Glomerular endothelial cell (primary cell): Measurements from ENCODE around the gene SYNPO2L. TPM values are rescaled to one million over a fixed set of nuclear protein-coding genes. Genes with fewer than 3 reads are reported as not detected.
"Not testable (repeated sequence)": the region's sequence is repeated elsewhere in the genome, so short reads cannot be mapped to it uniquely, and the experiment has no call there.

Experiments used
- DNase-seq: peaks from one replicate; pipeline ENCODE4 v3.0.0-alpha.2; 2011; ENCODE audit warnings: low read depth, low spot score; ENCODE audit errors: extremely low read depth
- total RNA-seq: library from RNA; depleted of rRNA; stranded (reverse); fragments of >200 nt; gene quantifications from 2 replicates; pipeline ENCODE4 v1.2.3, GENCODE V29; 2015

SYNPO2L gene
- total RNA-seq, 1 donor from 2014 or later: not detected

DNA sequence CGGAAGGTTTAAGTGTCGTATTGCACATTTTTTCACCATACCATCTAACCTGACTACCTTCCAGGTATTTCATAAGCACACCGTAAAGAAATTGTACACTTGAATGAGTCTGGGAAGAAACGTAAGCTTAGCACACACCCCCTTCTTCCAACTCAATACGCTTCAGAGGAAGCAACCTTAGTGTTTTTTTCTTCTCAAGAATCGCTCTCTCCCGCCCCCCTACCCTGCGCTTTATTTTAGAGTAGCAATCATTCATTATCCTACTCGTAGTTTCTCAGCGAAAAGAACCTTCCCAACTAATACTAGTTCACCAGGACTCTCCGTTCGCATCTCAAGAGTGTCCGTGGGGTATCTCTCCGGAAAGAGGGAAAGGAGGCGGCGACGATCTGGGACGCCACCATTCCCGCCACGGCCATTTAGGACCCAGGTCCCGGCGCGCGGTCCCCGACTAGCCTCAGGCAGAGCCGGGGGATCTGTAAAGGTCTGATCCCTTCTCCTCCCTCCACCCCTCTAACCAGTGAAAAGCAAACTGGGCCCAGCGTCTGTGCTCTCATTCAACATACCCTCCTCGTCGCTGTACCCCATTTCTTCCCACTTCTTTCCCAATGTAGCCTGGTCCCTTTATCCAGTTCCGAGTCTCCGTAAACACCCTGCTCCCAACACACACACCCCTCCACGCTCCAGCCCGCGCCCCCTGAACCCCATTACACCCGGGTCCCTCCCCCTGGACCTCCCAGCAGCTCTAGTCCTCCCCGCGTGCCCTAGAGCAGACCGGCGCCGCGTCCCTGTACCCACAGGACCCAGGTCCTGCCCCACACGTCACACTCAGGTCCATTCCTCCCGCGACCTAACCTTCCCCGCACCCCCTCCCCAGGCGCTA lies 30.6 kb downstream of the SYNPO2L start:
- DNase-seq: no peak

DNA sequence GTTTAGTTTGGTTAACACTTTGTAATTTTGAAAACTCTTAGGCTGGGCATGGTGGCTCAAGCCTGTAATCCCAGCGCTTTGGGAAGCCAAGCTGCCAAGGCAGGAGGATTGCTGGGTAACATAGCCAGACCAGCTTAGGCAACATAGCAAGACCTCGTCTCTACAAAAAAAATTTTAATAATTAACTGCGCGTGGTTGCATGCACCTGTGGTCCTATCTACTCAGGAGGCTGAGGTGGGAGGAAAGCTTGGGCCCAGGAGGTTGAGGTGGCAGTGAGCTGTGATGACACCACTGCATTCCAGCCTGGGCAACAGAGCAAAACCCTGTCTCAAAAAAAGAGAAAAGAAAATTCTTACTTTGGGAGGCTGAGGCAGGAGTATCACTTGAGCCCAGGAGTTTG lies 32.8 kb downstream of the SYNPO2L start:
- no peak for DNase-seq

- DNase-seq: not testable (repeated sequence)
These were observed 34.9 kb downstream of the SYNPO2L start for GRCh38 chr10:73620974-73621373.

GRCh38 chr10:73617143-73617542 lies 38.7 kb downstream of the SYNPO2L start:
- not testable (repeated sequence) for DNase-seq

DNA sequence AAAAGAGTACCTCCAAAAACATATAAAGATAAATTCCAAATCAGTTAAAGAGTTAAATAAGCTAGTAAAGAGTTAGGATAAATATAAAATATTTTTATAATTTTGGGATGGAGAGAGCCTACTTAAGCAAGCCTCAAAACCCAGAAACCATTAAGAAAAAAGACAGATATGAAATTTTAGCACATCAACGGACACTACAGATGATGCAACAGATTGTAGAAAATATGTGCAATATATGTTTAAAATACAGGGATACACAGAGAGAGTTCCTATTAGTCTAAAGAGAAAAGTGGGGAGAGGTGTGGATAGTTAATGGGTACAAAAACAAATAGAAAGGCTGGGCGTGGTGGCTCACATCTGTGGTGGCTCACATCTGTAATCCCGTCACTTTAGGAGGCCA lies 41.1 kb downstream of the SYNPO2L start:
- DNase-seq: no peak

- DNase-seq: no peak
These were observed 46.7 kb downstream of the SYNPO2L start for GRCh38 chr10:73609116-73609515.

DNA sequence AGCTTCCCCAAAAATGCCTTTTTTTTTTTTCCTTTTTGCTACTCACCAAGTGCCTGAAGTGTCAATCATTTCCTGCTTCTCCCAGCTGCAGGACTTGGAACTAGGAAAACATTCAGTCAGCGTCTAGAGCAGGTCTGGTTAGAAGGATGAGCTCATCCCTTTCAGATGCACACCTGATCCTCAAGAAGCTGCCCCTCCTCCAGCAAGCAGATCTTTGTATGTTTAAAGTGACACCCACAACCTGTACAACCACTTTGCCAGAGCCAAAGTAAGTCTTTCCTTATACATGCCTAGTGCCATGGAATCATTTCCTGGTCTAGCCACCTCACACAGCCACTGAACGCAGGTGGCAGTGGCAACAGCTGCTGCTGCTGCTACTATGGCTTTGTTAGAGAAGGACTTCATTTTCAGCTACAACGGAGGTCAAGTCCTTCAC lies 54.3 kb downstream of the SYNPO2L start:
- DNase-seq: no peak

GRCh38 chr10:73597346-73597745 lies 58.5 kb downstream of the SYNPO2L start:
- DNase-seq: no peak

Other genes with a start within 250 kb of the SYNPO2L start
- 76.1 and 102 TPM in 2 replicates for gene ANXA7, start 242.0 kb downstream of the SYNPO2L start, total RNA-seq
- 1.3 and 2.4 TPM in 2 replicates for gene MSS51, start 222.5 kb downstream of the SYNPO2L start, total RNA-seq
- 22.9 and 31.4 TPM in 2 replicates for gene PPP3CB, start 160.0 kb downstream of the SYNPO2L start, total RNA-seq
- gene USP54, start 64.7 kb downstream of the SYNPO2L start, total RNA-seq: 9.7 and 16.4 TPM in 2 replicates
- gene MYOZ1, start 14.6 kb downstream of the SYNPO2L start, total RNA-seq: not detected in 2 replicates
- gene AGAP5, start 42.1 kb upstream of the SYNPO2L start, total RNA-seq: 0.58 and 4.7 TPM in 2 replicates
- 67.6 and 72.3 TPM in 2 replicates for gene SEC24C, start 88.3 kb upstream of the SYNPO2L start, total RNA-seq
- 28.9 and 38.7 TPM in 2 replicates for gene CHCHD1, start 126.0 kb upstream of the SYNPO2L start, total RNA-seq
- 83.3 and 123 TPM in 2 replicates for gene ZSWIM8, start 129.6 kb upstream of the SYNPO2L start, total RNA-seq
- gene NDST2, start 155.6 kb upstream of the SYNPO2L start, total RNA-seq: 27.9 and 35.1 TPM in 2 replicates
- gene CAMK2G, start 218.5 kb upstream of the SYNPO2L start, total RNA-seq: 24.5 and 28.8 TPM in 2 replicates